ENCODE data around the gene SPATA13. TPM values are rescaled to one million over a fixed set of nuclear protein-coding genes. Genes with fewer than 3 reads are reported as not detected.
"Not testable (repeated sequence)": the region's sequence is repeated elsewhere in the genome, so short reads cannot be mapped to it uniquely, and the experiment has no call there.

Gene SPATA13
- total RNA-seq, 1 experiment from 2014 or later, result 28.7 TPM

DNA sequence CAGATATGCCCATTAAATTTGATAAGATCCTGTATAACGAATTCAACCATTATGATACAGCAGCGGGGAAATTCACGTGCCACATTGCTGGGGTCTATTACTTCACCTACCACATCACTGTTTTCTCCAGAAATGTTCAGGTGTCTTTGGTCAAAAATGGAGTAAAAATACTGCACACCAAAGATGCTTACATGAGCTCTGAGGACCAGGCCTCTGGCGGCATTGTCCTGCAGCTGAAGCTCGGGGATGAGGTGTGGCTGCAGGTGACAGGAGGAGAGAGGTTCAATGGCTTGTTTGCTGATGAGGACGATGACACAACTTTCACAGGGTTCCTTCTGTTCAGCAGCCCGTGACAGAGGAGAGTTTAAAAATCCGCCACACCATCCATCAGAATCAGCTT lies 160.9 kb downstream of the SPATA13 start:
- H3F3A ChIP-seq (ENCODE audit: insufficient read depth, low read depth); H3K79me2 ChIP-seq (ENCODE audit: low read depth); POLR2A ChIA-PET (ENCODE audit: unreplicated experiment); H3K9me3 ChIP-seq (ENCODE audit: insufficient read depth, low read depth); H3K4me3 ChIP-seq; H2AFZ ChIP-seq; H3K4me1 ChIP-seq (replicated peaks; ENCODE audit: insufficient read depth); H3K4me2 ChIP-seq; DNase-seq; H3K36me3 ChIP-seq (ENCODE audit: low read depth); H3K27ac ChIP-seq; H3K27me3 ChIP-seq (ENCODE audit: insufficient read depth, low read depth); CTCF ChIA-PET; H3K9me2 ChIP-seq (ENCODE audit: insufficient read depth); H4K20me1 ChIP-seq (ENCODE audit: insufficient read depth); BruUV-seq (replicated peaks): not testable (repeated sequence)
- intact Hi-C loops (cut with micrococcal nuclease; ENCODE audit: unreplicated experiment), result loop anchor here (10.0 kb wide), 1 partner anchor 103 kb away; no protein-coding TSS in a partner anchor

DNA sequence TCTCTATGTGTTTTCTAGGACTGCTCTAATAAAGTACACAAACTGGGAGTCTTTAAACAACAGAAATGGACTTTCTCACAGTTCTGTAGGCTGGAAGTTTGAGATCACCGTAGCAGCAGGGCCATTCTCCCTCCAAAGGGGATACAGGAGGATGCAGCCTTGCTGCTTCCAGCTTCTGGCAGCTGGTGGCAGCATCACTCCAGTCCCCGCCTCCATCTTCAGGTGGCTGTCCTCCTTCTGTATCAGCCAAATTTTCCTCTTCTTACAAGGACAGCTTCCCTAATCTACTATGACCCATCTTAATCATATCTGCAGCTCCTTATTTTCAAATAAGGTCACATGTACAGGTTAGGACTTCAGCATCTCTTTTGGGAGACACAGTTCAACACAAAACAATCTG lies 161.9 kb downstream of the SPATA13 start:
- POLR2A ChIA-PET (ENCODE audit: unreplicated experiment); H3K27me3 ChIP-seq (ENCODE audit: insufficient read depth, low read depth); H3K27ac ChIP-seq; H3K4me1 ChIP-seq (replicated peaks; ENCODE audit: insufficient read depth); H3K4me3 ChIP-seq; H3K4me2 ChIP-seq; H3K79me2 ChIP-seq (ENCODE audit: low read depth); BruUV-seq (replicated peaks); H4K20me1 ChIP-seq (ENCODE audit: insufficient read depth); H3K9me2 ChIP-seq (ENCODE audit: insufficient read depth); H3K36me3 ChIP-seq (ENCODE audit: low read depth); H3F3A ChIP-seq (ENCODE audit: insufficient read depth, low read depth); H2AFZ ChIP-seq; CTCF ChIA-PET; H3K9me3 ChIP-seq (ENCODE audit: insufficient read depth, low read depth): not testable (repeated sequence)
- intact Hi-C loops (cut with micrococcal nuclease; ENCODE audit: unreplicated experiment), result loop anchor here (10.0 kb wide), 1 partner anchor 102 kb away; no protein-coding TSS in a partner anchor
- TF ChIP-seq, protein P1, sequence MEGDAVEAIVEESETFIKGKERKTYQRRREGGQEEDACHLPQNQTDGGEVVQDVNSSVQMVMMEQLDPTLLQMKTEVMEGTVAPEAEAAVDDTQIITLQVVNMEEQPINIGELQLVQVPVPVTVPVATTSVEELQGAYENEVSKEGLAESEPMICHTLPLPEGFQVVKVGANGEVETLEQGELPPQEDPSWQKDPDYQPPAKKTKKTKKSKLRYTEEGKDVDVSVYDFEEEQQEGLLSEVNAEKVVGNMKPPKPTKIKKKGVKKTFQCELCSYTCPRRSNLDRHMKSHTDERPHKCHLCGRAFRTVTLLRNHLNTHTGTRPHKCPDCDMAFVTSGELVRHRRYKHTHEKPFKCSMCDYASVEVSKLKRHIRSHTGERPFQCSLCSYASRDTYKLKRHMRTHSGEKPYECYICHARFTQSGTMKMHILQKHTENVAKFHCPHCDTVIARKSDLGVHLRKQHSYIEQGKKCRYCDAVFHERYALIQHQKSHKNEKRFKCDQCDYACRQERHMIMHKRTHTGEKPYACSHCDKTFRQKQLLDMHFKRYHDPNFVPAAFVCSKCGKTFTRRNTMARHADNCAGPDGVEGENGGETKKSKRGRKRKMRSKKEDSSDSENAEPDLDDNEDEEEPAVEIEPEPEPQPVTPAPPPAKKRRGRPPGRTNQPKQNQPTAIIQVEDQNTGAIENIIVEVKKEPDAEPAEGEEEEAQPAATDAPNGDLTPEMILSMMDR (conservative IDR thresholded peaks at IDR 0.05), result peak; percentile 66
- DNase-seq, result peak in 1 of 2 experiments; percentile 12

DNA sequence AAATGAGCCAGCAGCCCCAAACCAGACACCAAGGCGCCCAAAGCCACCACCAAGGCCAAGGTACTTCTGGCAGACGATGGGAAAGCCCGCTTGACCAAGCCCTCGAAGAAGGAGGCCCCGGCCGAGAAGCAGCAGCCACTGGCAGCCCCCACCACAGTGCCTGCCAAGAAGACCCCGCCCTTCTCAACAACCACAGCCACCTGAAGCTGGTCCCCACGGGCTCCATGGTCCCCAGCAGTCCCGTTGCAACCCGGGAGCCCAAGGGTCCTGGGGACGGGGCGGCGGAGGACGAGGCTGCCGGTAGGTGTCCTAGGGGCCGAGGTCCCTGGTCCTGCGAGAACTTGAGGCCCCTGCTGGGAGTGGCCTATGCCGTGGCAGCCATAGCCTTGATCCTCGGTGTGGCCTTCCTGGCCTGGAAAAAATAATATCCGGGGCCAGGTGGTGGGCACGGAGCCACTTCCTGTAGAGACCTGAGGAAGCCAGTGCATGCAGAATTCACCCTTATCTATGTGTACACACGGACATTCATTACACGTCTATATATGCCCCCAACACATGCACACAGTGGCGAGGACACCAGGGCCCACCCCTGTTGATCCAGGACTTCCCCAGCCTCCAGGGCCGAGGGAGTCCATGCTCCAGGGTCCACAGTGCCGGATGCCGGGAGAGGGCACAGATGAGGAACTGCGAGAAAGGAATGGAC lies 162.7 kb downstream of the SPATA13 start:
- no peaks in the 10 kb centered on the region for H3K27me3 ChIP-seq (ENCODE audit: insufficient read depth, low read depth)
- ChIA-PET POLR2A (ENCODE audit: unreplicated experiment) (no interaction called here), CTCF (no interaction called here)
- H3K4me2 ChIP-seq, result no peak overlapping the region
- H3K27ac ChIP-seq, result no peak overlapping the region
- H4K20me1 ChIP-seq (ENCODE audit: insufficient read depth), result no peaks in the 10 kb centered on the region
- no peaks in the 10 kb centered on the region for H3K9me2 ChIP-seq (ENCODE audit: insufficient read depth)
- no TSS peak for BruUV-seq (replicated peaks)
- H3K79me2 ChIP-seq (ENCODE audit: low read depth), result no peaks in the 10 kb centered on the region
- no peaks in the 10 kb centered on the region for H3K9me3 ChIP-seq (ENCODE audit: insufficient read depth, low read depth)
- no peak for TF ChIP-seq EZH2 (IDR thresholded peaks at IDR 0.05; ENCODE audit: low read depth)
- TF ChIP-seq, protein P1 (conservative IDR thresholded peaks at IDR 0.05), result no peak
- H2AFZ ChIP-seq, result no peak overlapping the region
- intact Hi-C loops (cut with micrococcal nuclease; ENCODE audit: unreplicated experiment), result loop anchor here (10.0 kb wide), 1 partner anchor 102 kb away; no protein-coding TSS in a partner anchor
- DNase-seq, result no peak
- no peaks in the 10 kb centered on the region for H3F3A ChIP-seq (ENCODE audit: insufficient read depth, low read depth)
- H3K4me3 ChIP-seq, result no peak overlapping the region
- H3K4me1 ChIP-seq (replicated peaks; ENCODE audit: insufficient read depth), result no peaks in the 10 kb centered on the region
- H3K36me3 ChIP-seq (ENCODE audit: low read depth), result no peaks in the 10 kb centered on the region

DNA sequence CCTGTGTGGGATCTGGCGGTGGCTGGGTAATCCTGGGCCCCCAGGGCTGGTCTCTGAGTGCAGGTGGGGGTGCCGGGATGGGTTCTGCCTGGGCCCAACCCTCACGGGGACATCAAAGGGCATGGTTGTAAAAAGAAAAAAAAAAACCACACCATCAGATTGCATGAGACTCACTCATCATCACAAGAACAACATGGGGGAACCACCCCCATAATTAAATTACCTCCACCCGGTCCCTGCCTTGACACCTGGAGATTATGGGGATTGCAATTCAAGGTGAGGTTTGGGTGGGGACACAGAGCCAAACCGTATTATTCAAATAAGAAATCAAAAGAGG lies 163.2 kb downstream of the SPATA13 start:
- no peak overlapping the region for H3K4me2 ChIP-seq
- CTCF ChIA-PET, result no interaction called here
- H3F3A ChIP-seq (ENCODE audit: insufficient read depth, low read depth), result no peaks in the 10 kb centered on the region
- H3K27me3 ChIP-seq (ENCODE audit: insufficient read depth, low read depth), result no peaks in the 10 kb centered on the region
- intact Hi-C loops (cut with micrococcal nuclease; ENCODE audit: unreplicated experiment), result loop anchor here (10.0 kb wide), 1 partner anchor 101 kb away; no protein-coding TSS in a partner anchor
- H3K4me3 ChIP-seq, result no peak overlapping the region
- H2AFZ ChIP-seq, result no peak overlapping the region
- no peak for TF ChIP-seq EZH2 (IDR thresholded peaks at IDR 0.05; ENCODE audit: low read depth)
- TF ChIP-seq, protein P1 (conservative IDR thresholded peaks at IDR 0.05), result no peak
- no peaks in the 10 kb centered on the region for H3K9me2 ChIP-seq (ENCODE audit: insufficient read depth)
- no peak overlapping the region for H3K27ac ChIP-seq
- H3K36me3 ChIP-seq (ENCODE audit: low read depth), result no peaks in the 10 kb centered on the region
- DNase-seq, result no peak
- no TSS peak for BruUV-seq (replicated peaks)
- no peaks in the 10 kb centered on the region for H4K20me1 ChIP-seq (ENCODE audit: insufficient read depth)
- H3K9me3 ChIP-seq (ENCODE audit: insufficient read depth, low read depth), result no peaks in the 10 kb centered on the region
- POLR2A ChIA-PET (ENCODE audit: unreplicated experiment), result no interaction called here
- H3K4me1 ChIP-seq (replicated peaks; ENCODE audit: insufficient read depth), result no peaks in the 10 kb centered on the region
- H3K79me2 ChIP-seq (ENCODE audit: low read depth), result no peaks in the 10 kb centered on the region

DNA sequence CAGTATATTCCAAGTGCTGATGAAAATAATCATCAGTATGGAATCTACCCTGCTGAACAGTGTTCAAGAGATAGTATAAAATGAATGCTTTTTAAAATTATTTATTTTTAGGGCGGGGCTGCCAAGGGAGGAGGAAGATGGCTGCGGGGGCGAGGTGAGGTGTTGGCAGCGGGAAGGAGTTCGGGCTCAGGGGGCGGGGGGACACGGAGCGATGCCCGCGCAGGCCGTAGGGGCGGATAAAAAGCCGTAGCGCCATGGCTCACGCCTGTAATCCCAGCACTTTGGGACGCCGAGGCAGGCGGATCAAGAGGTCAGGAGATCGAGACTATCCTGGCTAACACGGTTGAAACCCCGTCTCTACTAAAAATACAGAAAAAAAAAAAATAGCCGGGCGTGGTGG lies 167.1 kb downstream of the SPATA13 start:
- H3K4me3 ChIP-seq; H3K27me3 ChIP-seq (ENCODE audit: insufficient read depth, low read depth); H3K4me1 ChIP-seq (replicated peaks; ENCODE audit: insufficient read depth); H3K9me3 ChIP-seq (ENCODE audit: insufficient read depth, low read depth); H3F3A ChIP-seq (ENCODE audit: insufficient read depth, low read depth); CTCF ChIA-PET; BruUV-seq (replicated peaks); H3K36me3 ChIP-seq (ENCODE audit: low read depth); H3K27ac ChIP-seq; DNase-seq; H2AFZ ChIP-seq; POLR2A ChIA-PET (ENCODE audit: unreplicated experiment); H4K20me1 ChIP-seq (ENCODE audit: insufficient read depth); H3K9me2 ChIP-seq (ENCODE audit: insufficient read depth); H3K79me2 ChIP-seq (ENCODE audit: low read depth); H3K4me2 ChIP-seq: not testable (repeated sequence)
- intact Hi-C loops (cut with micrococcal nuclease; ENCODE audit: unreplicated experiment), result loop anchor here (10.0 kb wide), 1 partner anchor 97 kb away; no protein-coding TSS in a partner anchor

Measured in PC-9 (cell line).